WTC11 (cell line): ENCODE measurements around the gene PPIC.

Experiments used
- CREB1 ChIP-seq: sonication (generic); formaldehyde crosslinking; IDR thresholded peaks from 2 replicates; pipeline ENCODE4 v1.8.0; 2023; ENCODE audit warnings: mild to moderate bottlenecking, missing genetic modification reagents
- ESRRA ChIP-seq: sonication (generic); formaldehyde crosslinking; IDR thresholded peaks from 2 replicates; pipeline ENCODE4 v1.8.1; 2022; ENCODE audit warnings: mild to moderate bottlenecking, missing genetic modification reagents, borderline replicate concordance
- JUN ChIP-seq: sonication (generic); formaldehyde crosslinking; IDR thresholded peaks from 2 replicates; pipeline ENCODE4 v1.8.0; 2023; ENCODE audit warnings: mild to moderate bottlenecking, missing genetic modification reagents
- NFYB ChIP-seq: sonication (generic); formaldehyde crosslinking; conservative IDR thresholded peaks from 2 replicates; pipeline ENCODE4 v1.8.0; 2022; ENCODE audit warnings: low read depth, missing genetic modification reagents
- NR3C1 ChIP-seq: sonication (generic); formaldehyde crosslinking; conservative IDR thresholded peaks from 2 replicates; pipeline ENCODE4 v1.8.1; 2023; ENCODE audit warnings: low read depth, mild to moderate bottlenecking, missing genetic modification reagents
- SP1 ChIP-seq: sonication (generic); formaldehyde crosslinking; conservative IDR thresholded peaks from 2 replicates; pipeline ENCODE4 v1.8.1; 2022; ENCODE audit warnings: missing genetic modification reagents
- TP53 ChIP-seq: sonication (generic); formaldehyde crosslinking; IDR thresholded peaks from 2 replicates; pipeline ENCODE4 v1.8.1; 2023; ENCODE audit warnings: mild to moderate bottlenecking, missing genetic modification reagents
- TF ChIP-seq, protein P1 (sequence below): fragments of 200-600 bp; IDR thresholded peaks from 2 replicates; pipeline ENCODE4 v1.8.0; 2022; ENCODE audit warnings: antibody characterized with exemption

DNA sequence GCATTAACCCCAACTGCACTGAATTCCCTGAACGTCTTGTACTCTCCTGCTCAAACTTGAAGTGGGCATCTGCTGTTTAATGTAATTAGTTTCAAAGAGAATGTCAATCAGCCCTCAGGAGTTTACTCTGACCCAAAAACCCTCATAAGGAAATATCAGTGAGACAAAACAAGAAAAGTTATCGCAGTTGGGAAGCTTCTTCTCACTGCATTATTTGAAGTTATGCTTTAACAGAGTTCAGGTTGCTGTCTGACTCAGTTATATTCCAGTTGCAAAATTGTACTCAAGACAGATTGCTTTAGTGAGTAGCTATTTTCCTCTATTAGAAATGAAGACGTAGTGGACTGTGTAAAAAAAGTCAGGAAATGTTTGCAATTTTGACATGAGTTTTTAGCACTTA, 52.1 kb downstream of the PPIC start:
- TF ChIP-seq, protein P1, sequence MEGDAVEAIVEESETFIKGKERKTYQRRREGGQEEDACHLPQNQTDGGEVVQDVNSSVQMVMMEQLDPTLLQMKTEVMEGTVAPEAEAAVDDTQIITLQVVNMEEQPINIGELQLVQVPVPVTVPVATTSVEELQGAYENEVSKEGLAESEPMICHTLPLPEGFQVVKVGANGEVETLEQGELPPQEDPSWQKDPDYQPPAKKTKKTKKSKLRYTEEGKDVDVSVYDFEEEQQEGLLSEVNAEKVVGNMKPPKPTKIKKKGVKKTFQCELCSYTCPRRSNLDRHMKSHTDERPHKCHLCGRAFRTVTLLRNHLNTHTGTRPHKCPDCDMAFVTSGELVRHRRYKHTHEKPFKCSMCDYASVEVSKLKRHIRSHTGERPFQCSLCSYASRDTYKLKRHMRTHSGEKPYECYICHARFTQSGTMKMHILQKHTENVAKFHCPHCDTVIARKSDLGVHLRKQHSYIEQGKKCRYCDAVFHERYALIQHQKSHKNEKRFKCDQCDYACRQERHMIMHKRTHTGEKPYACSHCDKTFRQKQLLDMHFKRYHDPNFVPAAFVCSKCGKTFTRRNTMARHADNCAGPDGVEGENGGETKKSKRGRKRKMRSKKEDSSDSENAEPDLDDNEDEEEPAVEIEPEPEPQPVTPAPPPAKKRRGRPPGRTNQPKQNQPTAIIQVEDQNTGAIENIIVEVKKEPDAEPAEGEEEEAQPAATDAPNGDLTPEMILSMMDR: no peak
- TF ChIP-seq NFYB (CRISPR knock-in tag) (no peak), TP53 (no peak), CREB1 (CRISPR knock-in tag) (no peak), ESRRA (no peak), JUN (CRISPR knock-in tag) (no peak), NR3C1 (no peak), SP1 (CRISPR knock-in tag) (no peak)
